ENCODE results near the gene FAM114A1.

The FAM114A1 gene

DNA sequence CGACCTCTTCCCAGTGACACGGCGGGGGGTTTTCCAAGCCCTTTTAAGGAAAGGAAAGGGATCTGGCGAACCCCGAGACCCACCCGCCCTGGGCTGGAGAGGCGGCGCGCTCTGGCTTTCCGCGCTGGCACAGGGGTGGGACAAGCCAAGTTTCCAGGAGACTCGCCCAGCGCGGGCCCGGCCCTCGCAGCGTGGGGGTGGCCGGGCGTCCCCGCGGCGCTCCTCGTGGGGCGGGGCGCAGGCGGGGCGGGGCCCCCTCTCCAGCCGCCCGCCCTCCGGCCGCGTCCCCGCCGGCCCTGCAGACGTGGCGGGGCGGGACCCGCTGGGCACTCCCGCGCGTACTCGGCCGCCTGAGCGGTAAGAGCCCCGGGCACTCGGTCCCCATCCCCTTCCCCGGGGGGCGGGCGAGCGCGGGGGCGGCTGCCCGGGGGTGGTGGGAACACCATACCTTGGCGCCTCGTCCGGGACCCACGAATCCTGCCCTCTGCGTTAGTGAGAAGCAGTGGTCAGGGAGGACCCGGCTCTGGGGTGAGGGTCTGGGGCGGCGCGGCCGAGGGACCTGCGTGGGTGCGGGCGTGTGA, at the start of gene FAM114A1:
FAM114A1 (plus strand) TSS at position 329 of the 581 bp plus-strand sequence. CDS start 10,273 bp downstream, outside the sequence.
- DNase-seq (ENCODE audit: low read depth, low spot score), result peak; percentile 57

DNA sequence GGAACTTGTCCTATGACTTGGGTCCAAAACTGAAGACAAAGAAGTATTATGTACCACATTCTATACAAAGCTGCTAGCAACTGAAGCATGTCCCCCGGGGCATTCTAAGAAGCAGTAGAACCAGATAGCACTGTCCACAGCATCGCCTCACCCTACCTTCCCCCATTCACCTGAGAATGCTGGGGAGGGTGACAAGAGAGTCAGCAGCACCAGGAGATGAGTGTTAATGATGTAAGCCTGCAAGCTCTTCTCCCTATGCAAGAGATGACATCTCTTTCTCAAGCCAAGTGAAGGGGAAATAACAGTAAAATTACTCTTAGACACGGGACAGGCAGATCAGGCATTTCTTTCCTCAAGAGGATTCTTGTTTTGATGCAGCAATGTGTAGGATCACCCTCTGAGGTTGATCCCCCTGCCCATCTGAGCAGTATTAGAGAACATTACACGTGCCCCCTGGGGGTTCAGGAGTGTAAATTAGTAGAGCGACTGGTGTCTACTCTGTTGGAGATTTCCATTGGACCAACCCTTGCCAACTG, 49.1 kb upstream of the FAM114A1 start:
- DNase-seq (ENCODE audit: low read depth, low spot score), result no peak

- DNase-seq (ENCODE audit: low read depth, low spot score), result no peak
These were observed 48.0 kb upstream of the FAM114A1 start for GRCh38 chr4:38819569-38819968.

GRCh38 chr4:38820329-38821061, 47.1 kb upstream of the FAM114A1 start:
- DNase-seq (ENCODE audit: low read depth, low spot score), result no peak

DNA sequence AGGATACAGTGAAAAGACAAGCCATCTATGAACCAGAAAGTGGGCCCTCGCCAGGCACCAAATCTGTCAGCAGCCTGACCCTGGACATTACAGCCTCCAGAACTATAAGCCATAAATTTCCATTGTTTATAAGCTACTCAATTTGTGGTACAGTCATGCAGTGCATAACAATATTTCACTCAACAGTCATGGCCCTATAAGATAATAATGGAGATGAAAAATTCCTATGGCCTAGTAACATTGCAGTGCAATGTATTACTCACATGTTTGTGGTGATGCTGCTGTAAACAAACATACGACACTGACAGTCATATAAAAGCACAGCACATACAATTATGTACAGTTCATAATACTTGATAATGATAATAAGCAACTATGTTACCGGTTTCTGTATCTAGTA, 45.9 kb upstream of the FAM114A1 start:
- no peak for DNase-seq (ENCODE audit: low read depth, low spot score)

DNA sequence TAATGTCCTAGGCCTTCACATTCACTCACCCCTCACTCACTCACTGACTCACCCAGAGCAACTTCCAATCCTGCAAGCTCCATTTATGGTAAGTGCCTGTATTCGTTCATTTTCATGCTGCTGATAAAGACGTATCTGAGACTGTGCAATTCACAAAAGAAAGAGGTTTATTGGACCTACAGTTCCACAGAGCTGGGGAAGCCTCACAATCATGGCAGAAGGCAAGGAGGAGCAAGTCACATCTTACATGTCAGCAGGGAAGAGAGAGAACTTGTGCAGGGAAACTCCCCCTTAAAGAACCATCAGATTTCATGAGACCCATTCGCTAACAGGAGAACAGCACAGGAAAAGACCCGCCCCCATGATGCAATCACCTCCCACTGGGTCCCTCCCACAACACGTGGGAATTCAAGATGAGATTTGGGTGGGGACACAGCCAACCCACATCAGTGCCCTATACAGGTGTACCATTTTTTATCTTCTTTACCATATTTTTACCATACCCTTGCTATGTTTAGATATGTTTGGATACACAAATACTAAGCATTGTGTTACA, 44.8 kb upstream of the FAM114A1 start:
- no peak for DNase-seq (ENCODE audit: low read depth, low spot score)

DNA sequence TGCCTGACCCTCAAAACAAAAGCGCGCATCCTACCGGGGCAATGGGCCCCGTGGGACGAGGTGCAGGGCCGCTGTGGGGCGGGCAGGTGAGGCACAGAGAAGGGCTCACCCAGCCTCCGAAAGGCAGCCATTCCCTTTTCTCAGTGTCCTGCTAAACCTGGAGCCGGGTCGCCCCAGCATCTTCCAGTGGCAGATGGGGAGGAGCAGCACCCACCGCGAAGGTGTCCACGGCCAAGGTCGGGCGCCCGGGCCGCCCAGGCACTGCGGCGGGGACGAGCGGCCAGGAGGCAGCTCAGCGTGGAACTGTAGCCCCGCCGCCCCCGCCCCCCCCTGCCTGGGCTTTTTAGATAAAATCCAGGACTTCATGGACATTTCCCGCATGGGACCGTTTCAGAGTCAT, 43.8 kb upstream of the FAM114A1 start:
- no peak for DNase-seq (ENCODE audit: low read depth, low spot score)

DNA sequence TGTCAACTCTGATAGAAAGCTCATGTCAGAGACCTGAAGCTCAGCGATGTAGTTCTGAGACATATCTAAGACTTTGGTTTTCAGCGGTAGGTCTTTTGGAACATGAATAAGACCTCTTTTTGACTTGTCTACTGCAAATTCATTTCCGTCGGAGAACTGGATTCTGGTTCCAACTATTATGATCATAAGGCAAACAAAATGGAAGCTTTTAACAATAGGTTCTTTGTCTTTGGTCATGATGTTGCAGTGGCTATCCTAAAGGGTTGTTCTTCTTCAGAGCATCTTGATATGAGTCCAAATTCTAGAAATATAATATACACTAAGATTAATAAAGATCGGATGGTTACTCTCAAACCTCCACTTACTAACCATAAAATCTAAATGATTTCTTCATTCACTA, 38.4 kb upstream of the FAM114A1 start:
- DNase-seq (ENCODE audit: low read depth, low spot score), result no peak

- no peak for DNase-seq (ENCODE audit: low read depth, low spot score)
These were observed 36.0 kb upstream of the FAM114A1 start for GRCh38 chr4:38831653-38832052.

- DNase-seq (ENCODE audit: low read depth, low spot score), result no peak
These were observed 35.4 kb upstream of the FAM114A1 start for GRCh38 chr4:38832206-38832605.

GRCh38 chr4:38832624-38833528, 34.7 kb upstream of the FAM114A1 start:
- DNase-seq (ENCODE audit: low read depth, low spot score), result no peak

- no peak for DNase-seq (ENCODE audit: low read depth, low spot score)
These were observed 33.0 kb upstream of the FAM114A1 start for GRCh38 chr4:38834570-38834969.

DNA sequence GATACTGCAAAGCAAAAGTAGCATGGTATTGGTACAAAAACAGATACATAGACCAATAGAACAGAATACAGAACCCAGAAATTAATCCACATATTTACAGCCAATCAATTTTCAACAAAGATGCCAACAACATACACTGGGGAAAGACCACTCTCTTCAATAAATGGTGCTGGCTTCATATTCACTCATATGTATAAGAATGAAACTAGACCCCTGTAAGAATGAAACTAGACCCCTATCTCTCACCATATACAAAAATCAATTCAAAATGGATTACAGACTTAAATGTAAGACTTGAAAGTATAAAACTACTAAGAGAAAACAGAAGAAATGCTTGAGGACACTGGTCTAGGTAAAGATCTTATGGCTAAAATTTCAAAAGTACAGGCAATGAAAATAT, 30.3 kb upstream of the FAM114A1 start:
- no peak for DNase-seq (ENCODE audit: low read depth, low spot score)

DNA sequence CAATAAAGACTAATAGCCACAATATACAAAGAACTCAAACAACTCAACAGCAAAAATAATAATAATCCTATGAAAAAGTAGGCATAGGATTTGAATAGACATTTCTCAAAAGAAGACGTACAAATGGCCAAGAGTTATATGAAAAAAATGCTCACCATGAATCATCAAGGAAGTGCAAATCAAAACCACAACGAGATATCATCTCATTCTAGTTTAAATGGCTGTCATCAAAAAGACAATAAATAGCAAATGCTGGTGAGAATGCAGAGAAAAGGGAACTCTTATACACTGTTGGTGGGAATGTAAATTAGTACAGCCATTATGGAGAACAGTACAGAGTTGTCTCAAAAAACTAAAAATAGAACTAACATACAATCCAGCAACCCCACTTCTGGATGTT, 29.8 kb upstream of the FAM114A1 start:
- DNase-seq (ENCODE audit: low read depth, low spot score), result no peak

GRCh38 chr4:38842994-38843393, 24.6 kb upstream of the FAM114A1 start:
- no peak for DNase-seq (ENCODE audit: low read depth, low spot score)

DNA sequence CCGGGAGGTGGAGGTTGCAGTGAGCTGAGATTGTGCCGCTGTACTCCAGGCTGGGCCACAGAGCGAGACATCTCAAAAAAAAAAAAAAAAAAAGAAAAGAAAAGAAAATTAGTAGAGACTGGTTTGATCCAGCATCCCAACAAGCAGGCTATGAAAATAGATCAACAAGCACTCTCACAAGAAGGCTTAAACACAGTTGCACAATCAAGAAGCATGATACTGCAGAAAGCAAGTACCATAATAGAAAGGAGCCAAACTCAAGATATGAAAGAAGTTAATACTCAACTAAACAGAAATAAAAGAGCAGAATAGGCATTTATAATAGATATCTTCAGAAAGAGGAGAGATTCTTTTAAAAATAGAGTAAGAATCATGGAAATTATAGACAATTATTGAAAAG, 21.6 kb upstream of the FAM114A1 start:
- no peak for DNase-seq (ENCODE audit: low read depth, low spot score)

DNA sequence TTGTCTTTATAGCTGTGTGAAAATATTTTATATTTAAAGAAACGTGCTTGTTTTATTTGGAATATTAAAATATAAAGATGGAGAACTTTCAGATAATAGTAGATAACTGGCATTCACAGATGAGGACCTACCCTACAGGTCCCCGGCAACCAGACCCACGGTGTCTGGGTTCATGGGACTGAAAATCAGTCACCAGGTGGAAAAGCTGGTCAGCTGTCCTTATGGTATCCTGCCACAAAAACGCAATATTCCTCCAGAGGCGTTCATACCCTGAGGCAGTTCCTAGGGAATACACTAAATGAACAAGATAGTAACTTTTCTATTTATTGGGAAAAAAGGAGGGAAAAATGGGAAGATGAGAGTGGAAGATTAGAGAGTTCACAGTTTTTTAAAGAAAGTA, 12.1 kb upstream of the FAM114A1 start:
- DNase-seq (ENCODE audit: low read depth, low spot score), result no peak

DNA sequence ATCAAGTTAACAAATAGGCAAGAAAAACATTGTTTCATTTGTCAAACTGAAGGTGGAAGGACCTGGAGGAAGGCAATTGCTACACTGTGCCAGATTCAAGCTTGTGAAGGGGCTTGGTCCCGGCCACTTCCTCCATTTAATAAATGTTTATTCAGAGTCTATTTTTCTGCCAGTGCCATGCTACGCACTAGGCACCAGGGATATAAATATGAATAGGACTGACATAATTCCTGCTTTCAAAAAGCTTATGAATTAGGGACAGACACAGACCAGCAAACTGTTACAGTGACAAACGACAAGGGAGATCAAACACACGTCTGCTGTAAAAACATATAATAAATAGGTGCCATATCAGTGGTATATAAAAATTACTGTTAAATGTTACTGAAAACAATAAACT, 11.6 kb upstream of the FAM114A1 start:
- DNase-seq (ENCODE audit: low read depth, low spot score), result no peak

DNA sequence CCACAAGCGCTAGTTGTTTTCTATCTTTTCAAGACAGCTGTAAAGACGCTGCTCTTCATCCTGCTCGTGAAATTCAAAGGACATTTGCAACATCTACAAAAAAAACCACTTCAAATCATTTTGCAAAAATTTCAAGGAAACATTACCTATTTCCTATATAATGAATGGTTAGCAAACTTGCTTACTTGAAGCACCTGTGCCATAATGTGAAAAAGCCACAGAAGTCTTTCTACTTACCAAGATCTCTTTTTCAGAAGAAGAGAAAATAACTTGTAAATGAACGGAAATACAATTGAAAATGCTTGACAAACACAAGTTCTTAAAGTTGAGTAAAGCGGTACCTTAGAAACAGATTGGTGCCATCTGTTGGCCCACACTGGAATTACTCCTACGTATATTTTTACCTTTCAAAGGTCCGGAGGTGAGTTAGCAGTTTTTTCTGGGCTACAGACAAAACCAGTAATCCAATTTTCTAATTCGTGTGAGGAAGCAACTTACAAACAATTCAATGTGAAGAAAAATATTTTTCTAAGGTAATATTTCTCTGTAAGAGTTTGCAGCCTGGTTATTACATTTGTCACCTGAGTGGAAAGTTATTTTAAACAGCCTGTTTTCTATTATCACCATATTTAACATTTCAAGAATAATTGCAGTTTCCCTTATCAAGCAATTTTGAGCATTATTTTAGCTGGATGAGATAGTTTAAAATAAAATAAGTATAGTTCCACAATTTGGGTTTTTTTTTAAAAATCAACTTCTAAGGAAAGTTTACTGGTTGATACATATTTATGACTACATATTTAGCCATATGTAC, 10.9 kb upstream of the FAM114A1 start, which contains the start of gene TLR6:
TLR6 (minus strand) TSS at position 294 of the 814 bp plus-strand sequence. CDS start 27,344 bp downstream, outside the sequence.
- DNase-seq (ENCODE audit: low read depth, low spot score), result no peak

GRCh38 chr4:38857354-38858096, 10.1 kb upstream of the FAM114A1 start:
- DNase-seq (ENCODE audit: low read depth, low spot score), result peak; percentile 94
